SK-N-MC (cell line): ENCODE data around the gene CARS1.

ENCODE experiments used
- DNase-seq: peaks from one replicate; pipeline ENCODE4 v3.0.0-alpha.2; 2011; ENCODE audit warnings: low read depth, low spot score
- H3K27ac ChIP-seq: fragments of 200-600 bp; sonication (generic); 2 replicates; pipeline ENCODE4 v1.5.1; 2016; ENCODE audit warnings: mixed run types
- H3K36me3 ChIP-seq: fragments of 200-600 bp; sonication (generic); 2 replicates; pipeline ENCODE4 v1.6.1; 2017; ENCODE audit warnings: antibody characterized with exemption, low read length, mixed read lengths; ENCODE audit not compliant: insufficient read depth
- H3K4me3 ChIP-seq: fragments of 200-600 bp; sonication (generic); 2 replicates; pipeline ENCODE4 v1.5.1; 2016
- H3K9ac ChIP-seq: fragments of 200-600 bp; sonication (generic); 2 replicates; pipeline ENCODE4 v1.8.0; 2017; ENCODE audit warnings: mixed run types, mixed read lengths; ENCODE audit not compliant: insufficient read length
- H3K9me3 ChIP-seq: fragments of 200-600 bp; sonication (generic); 2 replicates; pipeline ENCODE4 v1.6.1; 2017; ENCODE audit warnings: low read depth, mild to moderate bottlenecking, antibody characterized with exemption, low read length, moderate library complexity, mixed read lengths
- EZH2 ChIP-seq: fragments of 200-600 bp; sonication (generic); IDR thresholded peaks from one replicate; pipeline ENCODE4 v1.6.1; 2017; ENCODE audit warnings: antibody characterized with exemption
- FOXP2 ChIP-seq: optimal IDR thresholded peaks from 2 replicates; pipeline ENCODE3; 2011; ENCODE audit warnings: mild to moderate bottlenecking, moderate library complexity; ENCODE audit not compliant: insufficient read depth; ENCODE audit errors: extremely low read length, control extremely low read depth
- POLR2AphosphoS5 ChIP-seq: IDR thresholded peaks from 2 replicates; pipeline ENCODE4 v1.6.1; 2012; ENCODE audit warnings: mild to moderate bottlenecking, low read depth, low read length, borderline replicate concordance

Gene CARS1

DNA sequence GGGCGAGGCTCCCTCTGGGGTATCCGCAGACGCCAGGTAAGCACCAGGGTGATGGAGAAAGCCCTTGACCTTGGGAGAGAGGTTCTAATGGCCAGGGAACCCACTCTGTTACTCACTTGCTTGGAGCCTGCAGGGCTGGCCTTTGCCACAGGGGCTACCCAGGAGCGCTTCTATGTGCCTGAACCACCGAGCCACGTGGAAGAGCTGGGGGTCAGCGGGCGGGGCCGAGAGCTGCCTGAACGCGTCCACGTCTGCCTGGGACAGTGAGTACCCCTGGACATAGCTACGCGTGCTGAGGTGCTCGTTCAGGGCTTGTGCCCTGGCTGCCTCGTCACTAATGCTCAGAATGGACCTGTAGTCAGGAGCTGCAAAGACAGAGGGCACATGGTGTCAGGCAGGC, 9.6 kb downstream of the CARS1 start:
- H3K4me3 ChIP-seq, result no peak overlapping the region
- no peak overlapping the region for H3K27ac ChIP-seq
- H3K9me3 ChIP-seq, result no peaks in the 10 kb centered on the region
- TF ChIP-seq FOXP2 (no peak), EZH2 (no peak), POLR2AphosphoS5 (no peak)
- H3K9ac ChIP-seq, result no peak overlapping the region
- peaks cover 60% of the 10 kb centered on the region; the same call in 1 of the 2 replicates for H3K36me3 ChIP-seq
- DNase-seq, result no peak

DNA sequence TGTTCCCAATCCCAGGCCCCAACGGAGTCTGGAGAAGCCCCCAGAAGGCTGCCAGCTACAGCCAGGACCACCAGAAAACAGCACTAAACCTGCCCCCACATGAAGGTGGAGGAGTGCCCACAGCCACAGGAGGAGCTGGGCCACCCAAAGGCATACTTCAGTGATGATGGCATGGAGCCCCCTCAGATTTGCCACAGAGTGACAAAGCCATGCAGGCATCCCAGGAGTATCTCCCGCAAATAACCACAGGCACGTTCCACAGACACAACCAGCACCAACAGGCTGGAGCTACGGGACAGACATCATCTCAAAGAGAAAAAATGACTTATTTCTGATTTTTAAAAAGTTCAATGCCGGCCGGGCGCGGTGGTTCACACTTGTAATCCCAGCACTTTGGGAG, 10.6 kb downstream of the CARS1 start:
- Histone ChIP-seq H3K36me3 (peaks cover 68% of the 10 kb centered on the region; the same call in 1 of the 2 replicates), H3K27ac (no peak overlapping the region), H3K9ac (no peak overlapping the region), H3K9me3 (no peaks in the 10 kb centered on the region), H3K4me3 (no peak overlapping the region)
- no peak for TF ChIP-seq POLR2AphosphoS5
- no peak for TF ChIP-seq FOXP2
- no peak for TF ChIP-seq EZH2
- no peak for DNase-seq

DNA sequence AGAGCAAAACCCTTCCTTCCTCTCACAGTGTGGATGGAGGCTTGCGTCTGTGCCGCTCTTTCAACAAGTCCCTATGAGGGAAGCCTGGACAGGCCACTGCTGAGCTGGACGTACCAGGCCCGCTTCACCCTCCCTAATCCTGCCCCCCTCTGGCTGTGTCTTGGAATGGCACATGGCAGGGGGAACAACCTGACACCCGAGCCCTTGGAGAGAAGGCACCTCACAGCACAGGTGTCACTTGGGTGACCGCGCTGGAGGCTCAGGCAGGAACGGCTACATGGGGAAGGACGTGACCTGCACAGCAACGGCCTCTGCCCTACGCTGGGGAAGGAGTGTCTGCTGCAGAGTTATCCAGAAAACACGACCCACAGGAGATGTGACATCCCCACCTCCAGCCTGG, 11.0 kb downstream of the CARS1 start:
- Histone ChIP-seq H3K27ac (no peak overlapping the region), H3K36me3 (peaks cover 72% of the 10 kb centered on the region; the same call in 1 of the 2 replicates), H3K9ac (no peak overlapping the region), H3K9me3 (no peaks in the 10 kb centered on the region), H3K4me3 (no peak overlapping the region)
- no peak for DNase-seq
- no peak for TF ChIP-seq FOXP2
- no peak for TF ChIP-seq EZH2
- TF ChIP-seq POLR2AphosphoS5, result no peak

DNA sequence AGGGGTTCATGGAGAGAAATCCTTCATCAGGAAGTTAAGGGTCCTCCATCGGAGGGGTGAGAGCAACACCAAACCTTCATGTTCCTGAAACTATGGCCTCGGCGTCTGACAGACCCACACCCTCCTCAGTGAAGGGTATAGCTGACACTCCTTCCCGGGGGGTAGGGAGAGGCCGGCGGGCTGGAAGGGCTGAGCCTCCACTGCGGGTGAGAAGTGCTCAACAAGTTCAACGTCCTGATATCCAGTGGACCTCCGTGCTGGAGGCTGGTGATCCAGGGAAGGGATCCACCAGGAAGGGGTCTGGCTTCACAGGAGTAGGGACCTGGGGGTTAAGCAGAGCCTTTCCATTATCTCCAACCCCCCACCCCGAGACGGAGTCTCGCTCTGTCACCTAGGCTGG, 12.3 kb downstream of the CARS1 start:
- no peak for TF ChIP-seq POLR2AphosphoS5
- no peak for TF ChIP-seq EZH2
- TF ChIP-seq FOXP2, result no peak
- Histone ChIP-seq H3K9me3 (no peaks in the 10 kb centered on the region), H3K9ac (no peak overlapping the region), H3K36me3 (peaks cover 85% of the 10 kb centered on the region), H3K27ac (no peak overlapping the region), H3K4me3 (no peak overlapping the region)
- no peak for DNase-seq

DNA sequence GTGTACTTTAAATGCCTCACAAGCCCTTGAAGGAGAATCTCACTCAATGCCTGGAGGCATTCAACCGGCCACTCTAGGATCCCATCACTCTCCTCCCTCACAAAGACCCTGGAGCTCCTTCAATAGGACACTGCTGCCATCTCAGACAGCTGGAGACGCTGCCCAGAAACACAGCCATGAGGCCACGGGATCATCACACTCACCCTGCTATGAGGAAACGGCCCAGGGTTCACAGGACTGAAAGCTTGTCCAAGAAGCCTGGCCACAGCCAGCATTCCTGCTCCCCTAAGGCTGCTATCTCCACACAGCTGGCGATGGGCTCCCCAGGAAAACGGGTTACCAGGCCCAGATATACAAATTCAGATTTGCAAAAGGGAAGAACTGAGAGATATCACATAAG, 13.2 kb downstream of the CARS1 start:
- Histone ChIP-seq H3K36me3 (peaks cover 88% of the 10 kb centered on the region), H3K9ac (no peak overlapping the region), H3K4me3 (no peak overlapping the region), H3K27ac (no peak overlapping the region), H3K9me3 (no peaks in the 10 kb centered on the region)
- no peak for DNase-seq
- no peak for TF ChIP-seq FOXP2
- TF ChIP-seq EZH2, result no peak
- TF ChIP-seq POLR2AphosphoS5, result no peak

DNA sequence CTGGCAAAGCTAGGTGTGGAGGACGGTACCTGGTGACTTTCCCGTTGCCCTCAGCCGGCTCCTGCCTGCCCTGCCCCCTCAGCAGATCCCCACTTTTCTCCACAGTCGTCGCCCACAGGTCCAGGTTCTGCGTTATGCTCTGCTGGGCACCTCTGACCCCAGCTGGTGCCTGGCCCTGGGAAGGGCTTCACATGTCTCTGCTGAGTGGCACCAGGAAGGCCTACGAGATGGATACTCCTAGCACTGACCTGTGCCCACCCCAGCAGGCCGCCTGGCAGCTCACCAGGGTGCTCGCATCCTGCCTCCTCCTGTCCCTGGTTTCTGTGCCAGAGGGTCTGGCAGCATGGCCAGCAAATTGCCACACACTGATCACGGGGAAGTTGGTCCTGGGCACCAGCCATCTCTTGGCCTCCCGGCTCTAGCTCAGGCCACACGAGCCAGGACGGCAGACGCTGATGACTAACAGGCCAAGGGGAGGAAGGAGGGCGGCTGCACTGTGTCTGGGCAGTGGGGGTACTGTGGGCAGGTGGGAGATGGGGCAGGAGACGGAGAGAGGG, 13.8 kb downstream of the CARS1 start:
- Histone ChIP-seq H3K27ac (no peak overlapping the region), H3K4me3 (no peak overlapping the region), H3K9me3 (no peaks in the 10 kb centered on the region), H3K9ac (no peak overlapping the region), H3K36me3 (peaks cover 91% of the 10 kb centered on the region)
- DNase-seq, result no peak
- TF ChIP-seq POLR2AphosphoS5 (no peak), FOXP2 (no peak)

DNA sequence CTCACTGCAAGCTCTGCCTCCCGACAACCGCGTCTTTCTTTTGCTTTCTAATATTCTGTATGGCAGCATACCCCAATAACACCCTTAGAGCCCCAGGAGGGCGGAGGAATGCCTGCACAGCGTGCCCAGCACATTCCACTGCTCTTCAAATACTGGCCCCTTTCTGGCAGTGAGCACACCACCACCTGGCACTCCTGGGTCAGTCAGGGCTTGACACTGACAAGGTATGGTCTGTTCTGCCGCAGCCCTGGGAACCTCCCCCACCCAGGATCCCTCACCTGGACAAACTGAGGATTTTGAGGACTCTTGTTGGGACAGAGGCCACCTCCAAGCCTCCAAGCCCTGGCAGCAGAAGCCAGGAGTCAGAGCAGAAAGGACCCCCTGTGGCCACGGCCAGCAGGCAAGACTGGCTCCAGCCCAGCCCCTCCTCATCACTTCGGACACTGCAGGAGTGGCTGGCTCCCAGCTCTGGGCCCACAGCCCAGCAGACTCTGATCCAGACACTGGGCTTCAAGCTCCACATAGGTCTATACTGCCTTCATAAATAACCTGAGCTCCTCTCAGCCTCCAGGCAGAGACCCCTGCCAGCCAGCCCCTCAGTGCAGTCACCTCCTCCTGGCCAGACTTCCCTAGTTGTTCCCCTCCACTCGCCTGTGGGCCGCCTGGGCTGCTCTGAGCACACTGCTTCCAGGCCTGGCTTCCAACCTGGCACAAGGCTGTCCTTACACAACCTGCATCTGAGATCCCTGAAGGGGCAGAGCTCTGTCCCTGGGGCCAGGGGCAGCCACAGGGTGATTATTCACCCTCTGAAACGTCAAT, 14.5 kb downstream of the CARS1 start:
- Histone ChIP-seq H3K9ac (no peak overlapping the region), H3K27ac (no peak overlapping the region), H3K4me3 (no peak overlapping the region), H3K9me3 (no peaks in the 10 kb centered on the region), H3K36me3 (peaks cover 93% of the 10 kb centered on the region)
- no peak for DNase-seq
- no peak for TF ChIP-seq EZH2

DNA sequence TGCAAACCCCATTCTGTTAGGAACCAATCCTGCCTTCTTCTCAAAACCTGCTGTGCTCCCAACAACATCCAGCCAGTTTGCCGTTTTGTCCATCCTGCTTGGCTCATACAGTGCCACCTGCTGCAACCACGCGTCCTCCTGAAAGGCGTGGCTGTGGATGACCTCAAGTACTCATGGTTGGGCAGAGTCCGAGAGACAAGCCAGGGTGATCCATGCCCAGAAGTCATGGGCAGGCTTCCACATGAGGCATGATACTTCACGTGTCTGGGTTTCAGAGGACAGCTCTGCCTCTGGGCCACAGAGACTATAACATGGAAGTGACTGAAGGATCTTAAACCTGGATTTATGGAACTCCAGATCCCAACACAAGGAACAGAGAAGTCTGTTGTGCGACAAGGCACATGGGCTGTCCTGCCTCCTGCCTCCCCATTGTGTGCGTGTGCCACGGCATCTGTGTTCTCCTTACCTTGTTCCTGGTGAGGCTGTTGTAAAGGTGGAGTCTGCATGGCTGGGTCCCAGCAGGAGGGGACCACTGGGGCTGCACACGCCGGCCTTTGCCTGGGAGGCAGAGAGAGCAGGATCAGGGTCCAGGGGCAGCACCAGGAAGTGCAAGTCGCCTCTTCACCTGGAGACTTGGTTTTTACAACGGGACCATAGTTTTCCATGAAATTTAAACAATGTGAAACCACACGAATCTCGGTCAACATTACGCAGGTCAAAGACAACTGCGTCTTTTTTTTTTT, 15.4 kb downstream of the CARS1 start:
- Histone ChIP-seq H3K36me3 (peaks cover 95% of the 10 kb centered on the region), H3K27ac (no peak overlapping the region), H3K4me3 (no peak overlapping the region), H3K9me3 (no peaks in the 10 kb centered on the region), H3K9ac (no peak overlapping the region)
- TF ChIP-seq EZH2, result no peak
- no peak for TF ChIP-seq FOXP2
- no peak for TF ChIP-seq POLR2AphosphoS5
- DNase-seq, result no peak

DNA sequence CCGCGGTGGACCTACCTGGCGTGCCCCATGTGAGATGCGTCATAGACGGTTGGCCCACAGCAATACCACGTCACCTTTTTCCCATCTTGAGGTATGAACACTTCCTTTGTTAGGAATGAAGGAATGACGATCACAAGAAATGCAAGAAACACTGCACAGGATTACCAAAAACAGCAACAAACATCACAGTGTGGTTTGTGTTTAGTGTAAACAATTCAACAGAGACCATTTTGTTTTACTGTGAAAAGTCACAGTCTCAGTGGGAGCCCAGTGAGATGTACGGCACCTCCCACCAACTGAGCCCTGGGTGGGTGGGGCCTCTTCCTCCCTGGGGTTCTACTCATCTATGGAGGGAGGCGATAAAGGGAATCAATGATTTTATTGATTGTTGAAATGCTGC, 16.3 kb downstream of the CARS1 start:
- DNase-seq, result no peak
- TF ChIP-seq EZH2, result no peak
- no peak for TF ChIP-seq FOXP2
- no peak for TF ChIP-seq POLR2AphosphoS5
- Histone ChIP-seq H3K9me3 (no peaks in the 10 kb centered on the region), H3K9ac (no peak overlapping the region), H3K36me3 (peaks cover 96% of the 10 kb centered on the region), H3K27ac (no peak overlapping the region), H3K4me3 (no peak overlapping the region)
